IMR-90 (cell line): ENCODE data around the gene LAIR1. TPM values are rescaled to one million over a fixed set of nuclear protein-coding genes. Genes with fewer than 3 reads are reported as not detected.

ENCODE experiments used
- ATAC-seq: fragments of 200-7000 bp; cut with Tn5 transposase; 2 replicates; pipeline ENCODE4 v1.9.1; 2020; ENCODE audit warnings: low read depth, mild to moderate bottlenecking, moderate library complexity
- BruUV-seq: library from RNA; stranded (reverse); fragments of 400-500 nt; replicated peaks from 2 replicates; lab custom pipeline; 2021; lab: Mats Ljungman, UMichigan
- CTCF ChIA-PET: fragments of 300-600 bp; formaldehyde crosslinking; extraction: SDS; loops from one replicate; lab custom pipeline; 2021; ENCODE audit warnings: antibody characterized with exemption; lab: Yijun Ruan, JAX
- POLR2A ChIA-PET: fragments of 300-600 bp; sonication (Branson Sonifier 250); formaldehyde crosslinking; loops from one replicate; lab custom pipeline; 2022; ENCODE audit warnings: antibody characterized with exemption; ENCODE audit not compliant: unreplicated experiment; lab: Charles Lee
- DNase-seq: peaks from one replicate; pipeline ENCODE4 v3.0.0; 2013
- H2AFZ ChIP-seq: replicated peaks from 2 replicates; pipeline ENCODE3; 2013; ENCODE audit warnings: low read length, mild to moderate bottlenecking; ENCODE audit not compliant: poor library complexity
- H2AK5ac ChIP-seq: 2 replicates; pipeline ENCODE4 v1.6.1; 2013; ENCODE audit warnings: low read depth, low read length, inconsistent platforms
- H2AK9ac ChIP-seq: replicated peaks from 2 replicates; pipeline ENCODE3; 2013; ENCODE audit warnings: mild to moderate bottlenecking, low read depth, low read length, moderate library complexity; ENCODE audit not compliant: poor library complexity
- H2BK120ac ChIP-seq: 2 replicates; pipeline ENCODE4 v1.6.1; 2013; ENCODE audit warnings: low read depth, low read length, inconsistent platforms
- H2BK15ac ChIP-seq: 3 replicates; pipeline ENCODE4 v1.6.1; 2013; ENCODE audit warnings: low read depth, low read length, inconsistent platforms
- H2BK20ac ChIP-seq: 2 replicates; pipeline ENCODE4 v1.6.1; 2013; ENCODE audit warnings: low read depth, mild to moderate bottlenecking, inconsistent platforms, low read length, moderate library complexity
- H2BK5ac ChIP-seq: 2 replicates; pipeline ENCODE4 v1.6.1; 2013; ENCODE audit warnings: mild to moderate bottlenecking, low read depth, low read length, inconsistent platforms; ENCODE audit not compliant: poor library complexity, severe bottlenecking
- H3K14ac ChIP-seq: replicated peaks from 2 replicates; pipeline ENCODE4 v1.6.1; 2013; ENCODE audit warnings: low read depth, low read length, inconsistent platforms
- H3K18ac ChIP-seq: 2 replicates; pipeline ENCODE4 v1.6.1; 2013; ENCODE audit warnings: low read depth, low read length, control low read depth
- H3K23ac ChIP-seq: 2 replicates; pipeline ENCODE4 v1.6.1; 2013; ENCODE audit warnings: low read depth, low read length, inconsistent platforms
- H3K27ac ChIP-seq: 2 replicates; pipeline ENCODE4 v1.5.1; 2013; ENCODE audit warnings: mild to moderate bottlenecking, control low read depth, low read length; ENCODE audit not compliant: insufficient read depth
- H3K27me3 ChIP-seq: 2 replicates; pipeline ENCODE4 v1.6.1; 2013; ENCODE audit warnings: low read length; ENCODE audit not compliant: control insufficient read depth, insufficient read depth
- H3K36me3 ChIP-seq: 2 replicates; pipeline ENCODE4 v1.6.1; 2013; ENCODE audit warnings: low read length, mixed read lengths; ENCODE audit not compliant: control insufficient read depth, insufficient read depth
- H3K4ac ChIP-seq: 2 replicates; pipeline ENCODE4 v1.6.1; 2013; ENCODE audit warnings: low read depth, low read length, inconsistent platforms
- H3K4me1 ChIP-seq: 2 replicates; pipeline ENCODE4 v1.6.1; 2013; ENCODE audit warnings: low read length, mixed read lengths; ENCODE audit not compliant: control insufficient read depth, insufficient read depth
- H3K4me2 ChIP-seq: 2 replicates; pipeline ENCODE4 v1.6.1; 2013; ENCODE audit warnings: low read depth, mild to moderate bottlenecking, control low read depth, low read length, moderate library complexity
- H3K4me3 ChIP-seq: 2 replicates; pipeline ENCODE4 v1.5.1; 2013; ENCODE audit warnings: low read depth, mild to moderate bottlenecking, control low read depth, low read length, moderate library complexity; ENCODE audit not compliant: insufficient read depth
- H3K56ac ChIP-seq: 2 replicates; pipeline ENCODE4 v1.6.1; 2013; ENCODE audit warnings: low read length, inconsistent platforms; ENCODE audit not compliant: insufficient read depth; ENCODE audit errors: extremely low read depth
- H3K79me1 ChIP-seq, 2 experiments: 2 replicates each; pipeline ENCODE4 v1.6.1; 2013; ENCODE audit warnings: low read length in 2 of 2, inconsistent platforms in 1 of 2, low read depth in 1 of 2
- H3K9ac ChIP-seq: 2 replicates; pipeline ENCODE4 v1.6.1; 2013; ENCODE audit warnings: low read depth, low read length, control low read depth
- H3K9me1 ChIP-seq: 2 replicates; pipeline ENCODE4 v1.6.1; 2013; ENCODE audit warnings: low read length, inconsistent platforms; ENCODE audit not compliant: insufficient read depth
- H3K9me3 ChIP-seq: 2 replicates; pipeline ENCODE4 v1.6.1; 2013; ENCODE audit warnings: low read length; ENCODE audit not compliant: control insufficient read depth, insufficient read depth
- H4K20me1 ChIP-seq: 2 replicates; pipeline ENCODE4 v1.6.1; 2013; ENCODE audit warnings: low read length, inconsistent platforms; ENCODE audit not compliant: insufficient read depth
- H4K5ac ChIP-seq: 2 replicates; pipeline ENCODE4 v1.6.1; 2013; ENCODE audit warnings: mild to moderate bottlenecking, low read depth, low read length, control low read depth
- H4K8ac ChIP-seq, 2 experiments: 2 replicates each; pipeline ENCODE4 v1.6.1; 2013; ENCODE audit warnings: low read depth in 2 of 2, low read length in 2 of 2, control low read depth in 1 of 2, inconsistent platforms in 1 of 2
- H4K91ac ChIP-seq: 2 replicates; pipeline ENCODE4 v1.6.1; 2013; ENCODE audit warnings: low read depth, low read length, inconsistent platforms; ENCODE audit not compliant: insufficient read depth
- SMC3 ChIP-seq: fragments of 150-350 bp; IDR thresholded peaks from 2 replicates; pipeline ENCODE4 v1.6.1; 2016; ENCODE audit warnings: low read depth, mild to moderate bottlenecking, antibody characterized with exemption, low read length, moderate library complexity
- WGBS, 2 experiments: methylation state at CpG; one replicate each; pipeline versions ENCODE4 v1.1.5 to v1.1.7; 2013; ENCODE audit warnings: missing lambda C conversion rate in 2 of 2; ENCODE audit not compliant: insufficient read length in 1 of 2; ENCODE audit errors: extremely low coverage in 2 of 2; 5-methylcytosine and 5-hydroxymethylcytosine counted together
- dilution Hi-C: fragments of 300-500 bp; cut with HindIII; formaldehyde crosslinking; loops from one replicate; pipeline ENCODE4 v1.14.3; 2018; ENCODE audit warnings: low sequenced_read_pairs; ENCODE audit not compliant: unreplicated experiment
- in situ Hi-C: fragments of 300-500 bp; cut with MboI; formaldehyde crosslinking; loops from 3 replicates; pipeline ENCODE4 v1.14.3; 2019; ENCODE audit warnings: low sequenced_read_pairs, inconsistent platforms, mixed read lengths
- intact Hi-C: fragments of 100-400 bp; cut with micrococcal nuclease; formaldehyde crosslinking; loops from 2 replicates; pipeline ENCODE4 v1.10.0; 2022
- polyA plus RNA-seq, 3 experiments: library from polyadenylated mRNA; depleted of rRNA; stranded (reverse); fragments of >200 nt; gene quantifications; 2 replicates each; pipeline ENCODE4 v1.2.3, GENCODE V29; 2012; ENCODE audit warnings: low replicate concordance in 1 of 3
- total RNA-seq: library from RNA; depleted of rRNA; stranded (reverse); fragments of >200 nt; gene quantifications from 2 replicates; pipeline ENCODE4 v1.2.3, GENCODE V29; 2012; rRNA removed

Gene LAIR1
- total and polyA plus RNA-seq, 2 of the 4 experiments (the other 2 are of a cell fraction) = not detected

GRCh38 chr19:54302257-54302656, 62.5 kb downstream of the LAIR1 start:
- Histone ChIP-seq H3K9me1 (no peaks in the 10 kb centered on the region), H3K4ac (no peak overlapping the region), H3K27ac (no peak overlapping the region), H3K56ac (no peak overlapping the region), H3K27me3 (no peaks in the 10 kb centered on the region), H3K23ac (no peak overlapping the region), H3K9ac (no peak overlapping the region), H2BK20ac (no peak overlapping the region), H3K9me3 (peaks cover 7% of the 10 kb centered on the region), H3K36me3 (no peaks in the 10 kb centered on the region), H2AK5ac (no peak overlapping the region), H3K4me2 (no peak overlapping the region), H4K20me1 (no peaks in the 10 kb centered on the region), H2BK5ac (no peak overlapping the region), H4K8ac (no peak overlapping the region), H3K4me1 (no peaks in the 10 kb centered on the region), H3K18ac (no peak overlapping the region), H2BK120ac (no peak overlapping the region), H2AK9ac (no peak overlapping the region), H4K5ac (no peak overlapping the region), H2AFZ (no peak overlapping the region), H3K14ac (no peak overlapping the region), H3K4me3 (no peak overlapping the region), H2BK15ac (no peak overlapping the region), H3K79me1 (no peaks in the 10 kb centered on the region), H4K91ac (no peak overlapping the region)
- no peak for TF ChIP-seq SMC3
- DNase-seq (no peak), ATAC-seq (no peak)
- no TSS peak for BruUV-seq
- dilution Hi-C loops (no loop called here), intact Hi-C loops (no loop called here), in situ Hi-C loops (no loop called here)
- ChIA-PET CTCF (no interaction called here), POLR2A (no interaction called here)
- WGBS, 2 experiments = no CpG with 5 or more reads among the region's 4 CpGs

Other genes starting within 250 kb of the LAIR1 start
- gene TFPT, start 249.3 kb downstream of the LAIR1 start, total RNA-seq = 7.9 and 11.9 TPM in 2 replicates
- 17.1 and 20.9 TPM in 2 replicates for gene TFPT, start 249.3 kb downstream of the LAIR1 start, polyA plus RNA-seq (2012; rRNA removed)
- 66.1 and 66.9 TPM in 2 replicates for gene PRPF31, start 249.2 kb downstream of the LAIR1 start, total RNA-seq
- 54.7 and 65.4 TPM in 2 replicates for gene PRPF31, start 249.2 kb downstream of the LAIR1 start, polyA plus RNA-seq (2012; rRNA removed)
- 5.4 and 10.6 TPM in 2 replicates for gene CNOT3, start 227.2 kb downstream of the LAIR1 start, total RNA-seq
- gene CNOT3, start 227.2 kb downstream of the LAIR1 start, polyA plus RNA-seq (2012; rRNA removed) = 19.9 and 26.7 TPM in 2 replicates
- 2.7 and 5.0 TPM in 2 replicates for gene LENG1, start 205.2 kb downstream of the LAIR1 start, total RNA-seq
- gene LENG1, start 205.2 kb downstream of the LAIR1 start, polyA plus RNA-seq (2012; rRNA removed) = 5.3 and 6.1 TPM in 2 replicates
- gene TMC4, start 191.8 kb downstream of the LAIR1 start, total RNA-seq = 0.28 and 0.72 TPM in 2 replicates
- 1.1 and 1.3 TPM in 2 replicates for gene TMC4, start 191.8 kb downstream of the LAIR1 start, polyA plus RNA-seq (2012; rRNA removed)
- gene MBOAT7, start 175.4 kb downstream of the LAIR1 start, total RNA-seq = 9.2 and 11.3 TPM in 2 replicates
- 121 and 137 TPM in 2 replicates for gene MBOAT7, start 175.4 kb downstream of the LAIR1 start, polyA plus RNA-seq (2012; rRNA removed)
- gene TSEN34, start 173.6 kb downstream of the LAIR1 start, total RNA-seq = 32.1 and 34.4 TPM in 2 replicates
- gene TSEN34, start 173.6 kb downstream of the LAIR1 start, polyA plus RNA-seq (2012; rRNA removed) = 69.4 and 85.4 TPM in 2 replicates
- gene RPS9, start 164.1 kb downstream of the LAIR1 start, total RNA-seq = 1,531 and 2,225 TPM in 2 replicates
- gene RPS9, start 164.1 kb downstream of the LAIR1 start, polyA plus RNA-seq (2012; rRNA removed) = 2,323 and 2,588 TPM in 2 replicates
- gene LILRB3, start 141.9 kb downstream of the LAIR1 start, total RNA-seq = not detected in 2 replicates
- gene LILRB3, start 141.9 kb downstream of the LAIR1 start, polyA plus RNA-seq (2012; rRNA removed) = not detected in 2 replicates
- gene LILRA6, start 122.1 kb downstream of the LAIR1 start, total RNA-seq = not detected in 2 replicates
- not detected in 2 replicates for gene LILRA6, start 122.1 kb downstream of the LAIR1 start, polyA plus RNA-seq (2012; rRNA removed)
- not detected in 2 replicates for gene LILRB5, start 107.7 kb downstream of the LAIR1 start, total RNA-seq
- gene LILRB5, start 107.7 kb downstream of the LAIR1 start, polyA plus RNA-seq (2012; rRNA removed) = not detected in 2 replicates
- gene LILRB2, start 83.8 kb downstream of the LAIR1 start, total RNA-seq = not detected in 2 replicates
- gene LILRB2, start 83.8 kb downstream of the LAIR1 start, polyA plus RNA-seq (2012; rRNA removed) = not detected in 2 replicates
- gene LILRA5, start 51.8 kb downstream of the LAIR1 start, total RNA-seq = not detected in 2 replicates
- gene LILRA5, start 51.8 kb downstream of the LAIR1 start, polyA plus RNA-seq (2012; rRNA removed) = not detected in 2 replicates
- gene LILRA4, start 25.8 kb downstream of the LAIR1 start, total RNA-seq = not detected in 2 replicates
- gene LILRA4, start 25.8 kb downstream of the LAIR1 start, polyA plus RNA-seq (2012; rRNA removed) = not detected in 2 replicates
- not detected in 2 replicates for gene TTYH1, start 50.5 kb upstream of the LAIR1 start, total RNA-seq
- not detected in 2 replicates for gene TTYH1, start 50.5 kb upstream of the LAIR1 start, polyA plus RNA-seq (2012; rRNA removed)
- 17.5 and 21.1 TPM in 2 replicates for gene LENG8, start 84.3 kb upstream of the LAIR1 start, total RNA-seq
- gene LENG8, start 84.3 kb upstream of the LAIR1 start, polyA plus RNA-seq (2012; rRNA removed) = 93.9 and 108 TPM in 2 replicates
- gene LENG9, start 98.8 kb upstream of the LAIR1 start, total RNA-seq = 0.83 and 1.1 TPM in 2 replicates
- 0.69 and 0.94 TPM in 2 replicates for gene LENG9, start 98.8 kb upstream of the LAIR1 start, polyA plus RNA-seq (2012; rRNA removed)
- gene CDC42EP5, start 108.4 kb upstream of the LAIR1 start, total RNA-seq = 7.2 and 7.8 TPM in 2 replicates
- 25.3 and 45.3 TPM in 2 replicates for gene CDC42EP5, start 108.4 kb upstream of the LAIR1 start, polyA plus RNA-seq (2012; rRNA removed)
- not detected in 2 replicates for gene LAIR2, start 137.9 kb upstream of the LAIR1 start, total RNA-seq
- gene LAIR2, start 137.9 kb upstream of the LAIR1 start, polyA plus RNA-seq (2012; rRNA removed) = not detected in 2 replicates
- gene LILRA2, start 208.9 kb upstream of the LAIR1 start, total RNA-seq = not detected in 2 replicates
- gene LILRA2, start 208.9 kb upstream of the LAIR1 start, polyA plus RNA-seq (2012; rRNA removed) = not detected in 2 replicates
- not detected in 2 replicates for gene LILRA1, start 228.7 kb upstream of the LAIR1 start, total RNA-seq
- not detected in 2 replicates for gene LILRA1, start 228.7 kb upstream of the LAIR1 start, polyA plus RNA-seq (2012; rRNA removed)